ENCODE data around the gene CORO7.
A peak's percentile ranks its signal among the peaks of the same experiment; 100 is the strongest.

CORO7 gene

DNA sequence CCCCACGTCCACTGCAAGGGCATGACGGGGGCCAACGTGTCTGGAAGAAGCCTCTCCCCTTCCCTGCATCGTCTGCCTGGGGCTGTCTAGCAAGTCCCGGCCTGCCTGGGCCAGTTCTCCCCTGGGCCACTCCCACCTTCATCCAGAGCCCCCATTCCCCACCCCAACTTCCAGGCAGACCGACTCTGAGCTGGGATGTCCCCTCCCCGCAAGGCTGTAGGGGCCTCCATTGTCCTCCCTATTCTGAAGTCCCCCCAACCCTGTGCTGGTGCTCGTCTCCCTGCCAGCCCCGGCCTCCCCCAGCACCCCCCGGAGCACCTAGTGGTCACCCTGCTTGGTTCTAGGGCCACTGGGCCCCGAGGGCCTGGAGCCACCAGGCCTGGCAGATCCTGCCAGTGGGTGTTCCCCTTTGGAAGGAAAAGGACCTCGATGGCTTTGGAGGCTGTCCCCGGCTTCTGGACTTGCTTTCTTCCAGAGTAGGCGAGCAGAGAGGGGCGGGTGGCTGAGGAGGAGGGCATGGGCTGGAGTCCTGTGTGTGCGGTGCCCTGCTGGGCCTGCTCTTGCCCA is 95.7 kb downstream of the CORO7 start:
- no peak for DNase-seq (ENCODE audit: low read depth)

GRCh38 chr16:4319454-4320421 is 96.7 kb downstream of the CORO7 start:
- no peak for DNase-seq (ENCODE audit: low read depth)

- no peak for DNase-seq (ENCODE audit: low read depth)
Measured at GRCh38 chr16:4318967-4319366, 97.4 kb downstream of the CORO7 start.

DNA sequence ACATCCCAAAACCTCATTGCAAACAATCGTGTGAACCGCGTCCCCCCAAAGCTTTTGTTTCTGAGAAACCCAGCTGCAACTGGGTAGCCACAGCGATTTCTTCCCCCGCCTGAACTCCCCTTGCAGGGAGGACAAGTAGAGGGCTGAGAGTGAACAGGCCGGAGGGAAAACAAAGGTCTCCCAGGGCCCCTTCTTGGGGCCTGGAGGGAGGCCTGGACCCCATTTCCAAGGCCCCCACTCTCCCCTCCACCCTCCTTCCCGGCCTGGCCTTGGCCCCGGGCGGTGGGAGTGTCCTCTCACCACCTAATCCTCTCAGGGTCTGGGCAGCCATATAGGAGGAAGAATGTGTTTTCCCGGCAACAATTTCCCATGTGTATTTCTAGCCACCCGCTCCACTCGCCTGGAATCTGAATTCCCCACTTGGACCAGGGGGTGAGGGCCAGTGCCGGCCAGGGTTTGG is 97.9 kb downstream of the CORO7 start:
- DNase-seq (ENCODE audit: low read depth) = no peak

- no peak for DNase-seq (ENCODE audit: low read depth)
Measured at GRCh38 chr16:4317532-4318450, 98.6 kb downstream of the CORO7 start.

DNA sequence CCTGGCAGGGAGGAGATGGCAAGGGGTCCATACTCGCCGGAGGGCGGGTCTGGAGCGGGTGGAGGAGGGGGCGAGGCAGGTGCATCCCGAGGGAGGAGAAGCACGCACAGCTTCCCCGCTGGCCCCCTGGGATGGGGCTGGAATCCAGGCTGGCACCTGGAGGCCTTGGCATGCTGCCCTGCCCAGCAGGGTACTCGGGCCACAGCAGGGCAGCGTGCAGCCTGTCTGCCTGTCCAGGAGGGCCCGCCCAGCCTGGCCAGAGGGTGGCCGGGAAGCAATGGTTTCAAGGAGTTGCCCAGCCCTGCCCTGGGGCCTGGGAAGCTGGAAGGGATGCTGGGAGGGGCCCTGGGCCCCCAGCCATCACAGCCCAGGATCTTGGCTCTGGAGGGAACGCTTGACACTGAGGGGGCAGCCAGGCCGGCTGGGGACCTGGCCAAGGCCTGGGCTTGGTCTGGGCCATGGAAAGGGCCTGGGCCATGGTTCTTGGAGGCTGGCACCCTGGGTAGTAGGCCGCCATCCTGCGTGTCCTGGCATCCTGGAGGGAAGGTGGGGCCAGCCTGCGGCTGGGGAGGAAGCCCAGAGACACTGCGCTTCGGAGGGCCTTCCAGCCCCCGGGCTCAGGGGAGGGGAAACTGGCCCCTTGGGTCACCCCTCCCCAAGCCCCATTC is 99.4 kb downstream of the CORO7 start:
- no peak for DNase-seq (ENCODE audit: low read depth)

DNA sequence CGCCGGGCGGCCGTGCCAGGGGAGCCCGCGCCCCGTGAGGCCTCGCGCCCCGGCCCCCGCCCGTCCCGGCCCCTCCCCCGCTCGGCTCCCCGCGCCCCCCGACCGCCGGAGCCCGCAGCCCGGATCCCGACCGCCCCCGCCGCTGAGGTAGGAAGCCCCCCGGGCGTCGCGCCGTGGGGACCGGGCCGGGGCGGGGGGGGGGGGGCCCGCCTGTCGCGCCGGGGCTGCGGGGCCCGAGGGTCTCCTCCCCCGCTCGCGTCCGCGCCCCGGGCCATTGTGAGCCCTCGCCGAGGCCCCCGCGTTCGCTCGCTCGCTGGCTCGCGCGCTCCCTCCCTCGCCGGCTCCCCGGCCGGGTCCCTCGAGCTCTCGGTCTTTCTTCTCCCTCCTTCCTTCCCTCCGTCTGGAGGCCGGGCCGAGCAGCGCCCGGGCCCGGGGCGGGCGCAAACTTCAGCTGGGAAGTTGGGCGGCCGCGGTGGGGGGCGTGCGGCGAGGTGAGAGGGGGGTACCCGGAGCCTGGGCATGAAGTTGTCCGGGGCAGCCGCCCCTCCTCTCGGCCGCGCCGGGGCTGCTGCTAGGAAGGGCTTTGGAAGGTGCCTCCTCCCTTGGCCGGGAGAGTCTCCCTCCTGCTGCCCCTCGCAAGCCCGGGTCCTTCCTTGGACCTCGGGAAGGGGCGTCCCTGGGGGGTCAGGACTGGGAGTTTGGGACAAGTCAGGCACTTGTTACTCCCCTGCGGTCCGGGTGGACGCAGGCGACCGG is 100.1 kb downstream of the CORO7 start:
- DNase-seq (ENCODE audit: low read depth) = no peak

GRCh38 chr16:4315186-4316107 is 100.9 kb downstream of the CORO7 start, which contains the start of gene GLIS2:
TSS of gene GLIS2 (plus strand) at chr16:4316067. CDS start at chr16:4332281, 16,214 bp downstream.
- DNase-seq (ENCODE audit: low read depth) = no peak

DNA sequence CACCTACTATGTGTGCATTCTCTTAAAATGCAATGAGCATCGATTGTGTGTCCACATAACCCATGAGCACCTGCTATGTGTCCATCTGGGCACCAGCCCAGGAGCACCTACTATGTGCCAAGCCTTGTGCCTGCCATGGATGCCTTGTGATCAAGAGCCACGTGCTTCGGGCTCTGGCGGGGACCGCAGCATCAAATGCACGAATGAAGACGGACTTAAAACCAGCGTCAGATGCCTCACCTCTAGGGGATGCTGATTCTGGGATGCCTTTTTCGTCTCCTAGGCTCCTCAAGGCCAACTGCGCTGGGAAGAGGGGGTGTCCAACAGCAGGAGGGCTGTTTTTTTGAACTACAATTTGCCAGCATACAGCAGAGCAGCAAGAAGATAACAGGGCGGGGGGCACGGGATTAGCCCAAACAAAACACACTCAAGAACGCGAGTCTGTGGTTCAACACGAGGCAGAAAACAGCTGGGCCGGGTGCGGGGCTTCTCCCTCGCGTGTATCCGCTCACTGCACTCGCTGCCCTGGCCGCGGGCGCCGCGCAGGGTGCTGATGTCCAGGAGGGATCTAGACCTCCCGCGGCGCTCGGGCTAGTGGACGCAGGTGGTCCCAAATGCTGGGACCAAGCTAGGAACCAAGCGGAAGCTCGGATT is 101.7 kb downstream of the CORO7 start:
- no peak for DNase-seq (ENCODE audit: low read depth)

DNA sequence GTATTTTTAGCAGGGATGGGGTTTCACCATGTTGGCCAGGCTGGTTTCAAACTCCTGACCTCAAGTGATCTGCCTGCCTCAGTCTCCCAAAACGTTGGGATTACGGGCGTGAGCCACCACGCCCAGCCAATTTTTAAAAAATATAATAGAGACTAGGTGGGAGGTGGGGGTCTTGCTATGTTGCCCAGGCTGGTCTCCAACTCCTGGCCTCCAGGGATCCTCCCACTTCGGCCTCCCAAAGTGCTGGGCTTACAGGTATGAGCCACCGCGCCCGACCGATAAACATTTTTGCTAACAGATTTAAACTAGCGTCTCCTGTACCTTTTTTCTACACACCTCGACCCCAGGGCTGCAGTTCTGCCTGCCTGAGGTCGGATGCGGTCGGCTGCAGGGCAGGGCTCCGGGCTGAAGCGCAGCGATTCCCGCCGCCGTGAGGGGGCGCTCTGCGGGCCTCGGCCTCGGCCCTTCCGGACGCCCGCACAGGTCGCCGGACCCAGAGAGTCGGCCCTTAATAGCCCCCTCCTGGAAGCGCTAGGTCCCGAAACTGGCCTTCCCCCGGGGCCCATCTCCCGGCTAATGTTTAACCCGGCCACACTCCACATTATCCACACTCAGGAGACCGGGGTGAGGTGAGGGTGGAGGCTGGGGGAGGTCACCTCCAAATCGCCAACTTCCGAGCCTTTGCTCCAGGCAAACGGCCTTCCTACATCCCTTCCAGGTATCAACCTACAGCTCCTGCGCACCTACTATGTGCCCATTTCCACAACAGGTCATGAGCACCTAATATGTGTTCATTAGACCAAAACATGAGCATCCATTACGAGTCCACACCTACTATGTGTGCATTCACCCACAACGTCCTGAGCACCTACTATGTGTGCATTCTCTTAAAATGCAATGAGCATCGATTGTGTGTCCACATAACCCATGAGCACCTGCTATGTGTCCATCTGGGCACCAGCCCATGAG is 102.5 kb downstream of the CORO7 start:
- DNase-seq (ENCODE audit: low read depth) = no peak

DNA sequence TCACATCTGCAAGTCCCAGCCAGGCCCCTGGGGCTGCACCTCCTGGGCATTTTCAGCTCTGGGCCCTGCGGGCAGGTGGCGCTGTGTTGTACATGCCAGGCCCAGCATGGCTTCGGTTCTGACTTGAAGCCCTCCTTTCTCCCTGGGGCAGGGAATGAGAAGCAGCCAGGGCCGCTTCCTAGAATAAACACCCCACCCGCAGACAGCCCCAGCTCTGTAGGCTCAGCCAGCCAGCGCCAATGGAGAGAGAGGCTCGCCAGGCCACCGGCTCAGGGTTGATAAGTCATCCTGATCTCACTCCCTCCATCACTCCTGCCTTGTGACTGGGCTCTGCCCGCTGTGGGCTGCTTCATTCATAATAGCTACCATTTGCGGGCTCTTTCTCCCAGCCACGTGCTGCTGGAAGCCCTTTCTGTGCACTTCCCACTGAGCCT is 106.5 kb downstream of the CORO7 start:
- DNase-seq (ENCODE audit: low read depth) = peak; percentile 57

DNA sequence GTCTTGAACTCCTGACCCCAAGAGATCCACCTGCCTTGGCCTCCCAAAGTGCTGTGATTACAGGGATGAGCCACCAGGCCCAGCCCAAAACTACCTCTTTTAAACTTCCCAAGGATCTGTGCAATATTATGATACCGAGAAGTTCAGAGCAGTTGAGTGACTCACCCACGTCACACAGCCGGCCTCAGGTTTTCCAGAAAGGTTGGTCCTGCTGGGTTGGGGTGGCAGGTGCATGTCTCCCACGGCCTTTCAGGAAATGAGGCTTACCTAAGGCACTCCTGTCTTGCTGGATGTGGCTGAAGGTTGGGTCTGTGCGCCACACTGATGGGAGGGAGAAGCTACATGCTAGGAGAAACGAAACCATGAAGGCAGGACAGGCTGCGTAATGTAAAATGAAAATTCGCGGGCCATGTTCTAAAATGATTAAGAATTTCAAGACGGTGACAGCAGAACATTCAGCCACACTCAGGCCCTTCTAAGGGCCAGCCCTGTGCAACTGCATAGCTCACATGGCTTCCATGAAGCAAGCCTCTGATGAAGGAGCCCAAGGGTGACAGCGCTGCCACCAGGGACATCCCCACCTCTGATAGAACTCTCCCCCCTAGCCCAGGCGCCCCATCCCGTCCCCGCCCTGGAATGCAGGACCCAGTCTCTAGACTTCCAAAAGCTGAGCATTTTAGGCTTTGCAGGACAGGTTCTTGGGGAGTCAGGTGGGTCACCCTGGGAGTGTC is 107.1 kb downstream of the CORO7 start:
- no peak for DNase-seq (ENCODE audit: low read depth)

DNA sequence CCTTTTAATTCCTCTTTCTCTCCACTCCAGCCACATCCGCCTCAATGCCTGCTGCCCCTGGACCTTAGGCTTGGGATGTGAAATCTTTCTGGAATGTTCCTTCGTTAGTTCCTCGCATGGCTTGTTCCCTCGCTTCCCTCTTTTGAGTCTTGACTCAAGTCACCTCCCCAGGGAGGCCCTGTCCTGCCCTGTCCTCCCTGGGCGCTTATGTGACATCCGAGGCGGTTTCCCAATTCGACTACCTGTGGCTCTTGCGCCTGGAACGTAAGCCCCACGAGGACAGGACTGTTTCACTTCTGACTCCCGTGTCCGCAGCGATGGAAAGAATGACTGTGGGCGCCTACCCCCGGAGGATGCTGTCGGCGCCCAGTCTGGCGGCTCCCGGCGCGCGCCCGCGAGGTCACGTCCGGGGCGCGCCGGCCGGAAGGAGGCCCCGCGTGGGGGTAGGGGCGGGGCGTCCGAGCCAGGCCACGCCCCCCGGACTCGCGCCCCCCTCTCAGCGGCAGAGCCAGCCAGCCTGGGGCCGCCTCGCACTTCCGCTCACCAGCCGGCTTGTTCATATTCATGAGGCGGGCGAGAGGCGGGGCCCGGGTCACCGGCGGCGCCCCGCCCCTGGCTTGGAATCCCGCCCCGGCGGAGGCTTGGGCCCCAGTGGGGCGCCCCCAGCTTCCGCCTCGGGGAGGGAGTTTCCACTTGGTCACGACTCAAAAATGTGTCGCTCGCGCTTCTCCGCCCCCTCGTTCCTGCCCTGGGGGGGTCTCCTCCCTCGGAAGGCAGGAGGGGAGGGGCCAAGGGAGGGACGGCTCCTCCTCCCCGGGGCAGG is 109.0 kb downstream of the CORO7 start:
- DNase-seq (ENCODE audit: low read depth) = peak; percentile 94

- no peak for DNase-seq (ENCODE audit: low read depth)
Measured at GRCh38 chr16:4306470-4307214, 109.8 kb downstream of the CORO7 start.

Data from activated T-cell treated with anti-CD3 and anti-CD28 coated beads for 1 hour (primary cell).